Sigmoid colon (tissue), 7 donors: ENCODE measurements around the gene KIF26A. TPM values are rescaled to one million over a fixed set of nuclear protein-coding genes. Genes with fewer than 3 reads are reported as not detected.

Experiments used
- DNase-seq: peaks from one replicate; pipeline ENCODE4 v3.0.0-alpha.2; 2019
- H3K27ac ChIP-seq, 4 donors: fragments of 200-600 bp; sonication (generic); one replicate each; pipeline ENCODE4 v1.5.1; 2016 to 2019; ENCODE audit warnings: mild to moderate bottlenecking in 1 of 4
- H3K27me3 ChIP-seq, 3 donors: fragments of 200-600 bp; sonication (generic); one replicate each; pipeline ENCODE4 v1.5.1; 2019; ENCODE audit warnings: mild to moderate bottlenecking in 1 of 3
- H3K36me3 ChIP-seq, 4 donors: fragments of 200-600 bp; sonication (generic); one replicate each; pipeline ENCODE4 v1.5.1; 2016 to 2019
- H3K4me1 ChIP-seq, 4 donors: fragments of 200-600 bp; sonication (generic); one replicate each; pipeline ENCODE4 v1.5.1; 2017 to 2019
- H3K4me3 ChIP-seq, 4 donors: fragments of 200-600 bp; sonication (generic); one replicate each; pipeline ENCODE4 v1.5.1; 2017 to 2019; ENCODE audit warnings: mild to moderate bottlenecking in 2 of 4, moderate library complexity in 1 of 4
- H3K9me3 ChIP-seq, 4 donors: fragments of 200-600 bp in 3 of 4; sonication (generic) in 3 of 4; one replicate each; pipeline versions ENCODE4 v1.5.1 to v1.6.1; 2013 to 2019
- CTCF ChIP-seq, 4 experiments: fragments of 450-650 bp in 3 of 4; fragments of 200-600 bp in 1 of 4; IDR thresholded peaks; one replicate each; pipeline ENCODE4 v1.5.1; 2016 to 2019; ENCODE audit warnings: antibody characterized with exemption in 4 of 4, mild to moderate bottlenecking in 3 of 4, moderate library complexity in 2 of 4
- EP300 ChIP-seq, 4 donors: sonication (generic); formaldehyde crosslinking; IDR thresholded peaks; one replicate each; pipeline ENCODE4 v1.6.1; 2017; ENCODE audit warnings: antibody characterized with exemption in 4 of 4
- POLR2A ChIP-seq, 2 donors: fragments of 450-650 bp; IDR thresholded peaks; one replicate each; pipeline ENCODE4 v1.6.1; 2016; ENCODE audit warnings: antibody characterized with exemption in 2 of 2, mild to moderate bottlenecking in 2 of 2, moderate library complexity in 2 of 2
- POLR2AphosphoS5 ChIP-seq, 4 donors: sonication (generic); formaldehyde crosslinking; IDR thresholded peaks; one replicate each; pipeline ENCODE4 v1.6.1; 2017; ENCODE audit warnings: antibody characterized with exemption in 4 of 4
- WGBS, 2 donors: extraction: QIAGEN DNeasy Blood & Tissue Kit; methylation state at CpG; one replicate each; pipeline ENCODE4 v1.1.7; 2013; 5-methylcytosine and 5-hydroxymethylcytosine counted together
- intact Hi-C: fragments of 100-400 bp; cut with DNase I; formaldehyde crosslinking; loops from one replicate; pipeline ENCODE4 v1.15.1; 2023
- polyA plus RNA-seq, 3 donors: library from polyadenylated mRNA; stranded (reverse); fragments of 200-250 nt; gene quantifications; one replicate each; pipeline ENCODE4 v1.2.3, GENCODE V29; 2013
- total RNA-seq, 4 donors: library from RNA; depleted of rRNA; stranded (reverse); fragments of >200 nt; gene quantifications; one replicate each; pipeline ENCODE4 v1.1.0, GENCODE V29; 2016
- donor health status: healthy with polysubstance abuse.
- donor health status: Bipolar disorder and iron deficiency.
- donor health status: healthy.

KIF26A gene
- total and polyA plus RNA-seq, 7 donors, result 0.60 to 4.2 (median 2.1) TPM

- H3K36me3 ChIP-seq, result no peaks in the 10 kb centered on the region
- 87 to 91% methylated on average over 14 of the region's 14 CpGs for WGBS, 2 donors
- H3K4me3 ChIP-seq, result no peak overlapping the region
- no peaks in the 10 kb centered on the region for H3K4me1 ChIP-seq
- no peak overlapping the region for H3K27ac ChIP-seq
- TF ChIP-seq POLR2A (IDR thresholded peaks at IDR 0.05), result no peak
- TF ChIP-seq CTCF (IDR thresholded peaks at IDR 0.05), result no peak
- no peak for TF ChIP-seq EP300 (IDR thresholded peaks at IDR 0.05)
- no peak for TF ChIP-seq POLR2AphosphoS5 (IDR thresholded peaks at IDR 0.05)
- intact Hi-C loops, result no loop called here
- no peaks in the 10 kb centered on the region for H3K9me3 ChIP-seq
- DNase-seq, result no peak
- H3K27me3 ChIP-seq, result no peaks in the 10 kb centered on the region
Measured at GRCh38 chr14:104216457-104216856, 78.1 kb downstream of the KIF26A start.

DNA sequence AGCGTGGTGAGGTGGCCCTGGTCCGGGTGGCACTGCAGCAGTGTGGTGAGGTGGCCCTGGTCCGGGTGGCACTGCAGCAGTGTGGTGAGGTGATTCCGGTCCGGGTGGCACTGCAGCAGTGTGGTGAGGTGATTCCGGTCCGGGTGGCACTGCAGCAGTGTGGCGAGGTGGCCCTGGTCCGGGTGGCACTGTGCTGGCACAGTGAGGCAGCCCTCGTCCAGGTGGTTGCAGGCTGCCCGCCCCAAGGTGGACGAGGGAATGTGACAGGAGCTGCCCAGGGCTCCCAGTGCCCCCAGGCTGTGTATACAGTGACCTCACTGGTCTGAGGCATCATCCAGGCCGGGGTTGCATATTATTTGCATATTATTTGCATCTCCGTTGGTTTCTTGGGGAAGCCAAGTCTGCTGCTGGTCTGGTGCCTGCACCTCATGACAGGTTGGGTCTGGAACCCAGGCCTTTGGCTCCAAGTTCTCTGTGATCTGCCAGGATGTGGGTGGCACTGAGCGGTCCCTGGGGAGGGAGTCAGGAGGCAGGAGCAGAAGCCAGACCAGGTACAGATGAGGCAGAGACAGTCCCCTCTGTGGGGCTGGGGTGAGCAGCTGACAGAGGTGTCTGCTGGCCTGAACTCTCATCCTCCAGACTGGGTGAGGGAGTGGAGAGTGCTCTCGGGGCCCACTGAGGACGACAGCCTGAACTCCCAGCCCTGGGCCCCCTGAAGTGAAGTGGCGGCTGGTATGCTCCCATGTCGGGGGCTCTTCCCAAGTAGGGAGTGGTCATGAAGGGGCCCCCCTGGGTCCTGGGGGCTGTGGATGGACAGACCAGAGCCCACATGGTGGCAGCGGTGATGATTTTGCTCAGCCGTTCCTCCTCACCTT lies 79.3 kb downstream of the KIF26A start:
- intact Hi-C loops, result no loop called here
- peak; percentile 34 for DNase-seq
- H3K27me3 ChIP-seq, result peaks cover 0 to 4% (median 0%) of the 10 kb centered on the region in 3 donors
- no peaks in the 10 kb centered on the region for H3K4me1 ChIP-seq
- H3K9me3 ChIP-seq, result no peaks in the 10 kb centered on the region
- TF ChIP-seq EP300 (IDR thresholded peaks at IDR 0.05) (no peak), POLR2A (IDR thresholded peaks at IDR 0.05) (no peak), CTCF (IDR thresholded peaks at IDR 0.05) (no peak)
- no peaks in the 10 kb centered on the region for H3K36me3 ChIP-seq
- 88 to 91% methylated on average over 21 of the region's 21 CpGs for WGBS, 2 donors
- H3K27ac ChIP-seq, result no peak overlapping the region
- H3K4me3 ChIP-seq, result no peak overlapping the region

DNA sequence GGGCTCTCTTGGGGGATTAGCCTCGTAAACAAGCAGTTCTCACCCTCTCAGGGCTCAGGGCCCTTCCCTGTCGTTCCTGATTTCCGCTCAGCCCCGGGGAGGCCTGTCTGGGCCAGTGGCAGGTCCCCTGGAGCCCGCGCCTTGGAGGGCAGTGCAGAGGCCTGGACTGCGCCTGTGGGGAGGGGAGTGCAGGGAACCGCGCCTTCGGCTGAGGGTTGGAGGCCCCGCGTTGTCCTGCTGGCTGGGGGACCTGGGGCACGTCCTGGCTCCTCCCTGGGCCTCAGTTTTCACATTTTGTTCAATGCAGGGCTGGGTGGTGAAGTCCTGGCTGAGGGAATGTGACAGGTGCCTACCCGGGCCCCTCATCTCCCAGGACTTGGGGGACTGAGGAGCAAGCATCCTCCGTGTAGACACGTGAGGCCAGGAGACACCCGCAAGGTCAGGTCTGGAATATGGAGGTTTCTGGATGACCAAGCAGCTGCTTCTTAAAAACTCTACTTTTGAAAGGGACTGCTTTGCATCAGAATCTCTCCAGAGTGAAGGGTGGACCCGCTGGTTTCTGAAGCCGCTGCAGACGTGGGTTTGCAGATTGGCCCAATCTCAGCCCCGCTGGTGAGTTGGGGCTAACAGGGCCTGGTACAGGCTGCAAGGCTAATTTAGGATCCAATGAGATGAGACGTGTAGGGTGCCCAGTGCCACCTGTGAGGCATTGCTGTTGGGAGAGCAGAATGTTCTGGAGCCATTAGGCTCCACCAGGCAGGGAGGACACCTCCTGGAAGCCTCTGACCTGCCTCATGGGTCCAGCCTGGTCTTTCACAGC lies 80.2 kb downstream of the KIF26A start:
- intact Hi-C loops, result no loop called here
- no peak overlapping the region for H3K27ac ChIP-seq
- H3K36me3 ChIP-seq, result no peaks in the 10 kb centered on the region
- no peak for TF ChIP-seq CTCF (IDR thresholded peaks at IDR 0.05)
- H3K27me3 ChIP-seq, result peaks cover 0 to 12% (median 0%) of the 10 kb centered on the region in 3 donors
- no peak overlapping the region for H3K4me3 ChIP-seq
- peak; percentile 50 for DNase-seq
- H3K4me1 ChIP-seq, result peaks cover 0 to 5% (median 0%) of the 10 kb centered on the region in 4 donors
- no peaks in the 10 kb centered on the region for H3K9me3 ChIP-seq
- WGBS, 2 donors, result 84 to 90% methylated on average over 22 of the region's 22 CpGs

- intact Hi-C loops, result no loop called here
- TF ChIP-seq POLR2A (IDR thresholded peaks at IDR 0.05), result no peak
- TF ChIP-seq CTCF (IDR thresholded peaks at IDR 0.05), result no peak
- no peak for TF ChIP-seq POLR2AphosphoS5 (IDR thresholded peaks at IDR 0.05)
- TF ChIP-seq EP300 (IDR thresholded peaks at IDR 0.05), result no peak
- no peak overlapping the region for H3K4me3 ChIP-seq
- H3K27me3 ChIP-seq, result peaks cover 0 to 15% (median 0%) of the 10 kb centered on the region in 3 donors
- peak; percentile 46 for DNase-seq
- no peaks in the 10 kb centered on the region for H3K36me3 ChIP-seq
- H3K27ac ChIP-seq, result no peak overlapping the region
- no peaks in the 10 kb centered on the region for H3K9me3 ChIP-seq
- whole genome bisulfite sequencing, 2 donors, result 61 to 83% methylated on average over 22 of the region's 22 CpGs
- H3K4me1 ChIP-seq, result peaks cover 0 to 5% (median 0%) of the 10 kb centered on the region in 4 donors
Measured at GRCh38 chr14:104219731-104220214, 81.4 kb downstream of the KIF26A start.
